K562 (cell line): ENCODE data around the gene ANKRD27. TPM values are rescaled to one million over a fixed set of nuclear protein-coding genes. Genes with fewer than 3 reads are reported as not detected.

Experiments used
- CBX3 ChIP-seq, 2 experiments: IDR thresholded peaks; 1 replicate in 1 of 2; 2 replicates in 1 of 2; pipeline ENCODE4 v1.6.1; 2012; ENCODE audit warnings: inconsistent platforms in 2 of 2, low read length in 2 of 2, borderline replicate concordance in 1 of 2, control low read depth in 1 of 2
- CHD4 ChIP-seq: fragments of 200-600 bp; sonication (generic); IDR thresholded peaks from 3 replicates; pipeline ENCODE4 v1.6.1; 2012; ENCODE audit warnings: low read depth, mild to moderate bottlenecking, mixed read lengths, low read length, inconsistent platforms; ENCODE audit not compliant: insufficient read depth, insufficient replicate concordance, poor library complexity, severe bottlenecking
- CSDE1 ChIP-seq, 2 experiments: fragments of 450-650 bp; IDR thresholded peaks; 2 replicates each; pipeline ENCODE4 v1.6.1; 2016; ENCODE audit warnings: mild to moderate bottlenecking in 1 of 2
- HLTF ChIP-seq: fragments of 450-650 bp; IDR thresholded peaks from 2 replicates; pipeline ENCODE4 v1.6.1; 2016
- HOXB6 ChIP-seq: fragments of 250-450 bp; sonication (Bioruptor Pico); IDR thresholded peaks from 2 replicates; pipeline ENCODE4 v1.5.1; 2022; ENCODE audit warnings: mild to moderate bottlenecking, borderline replicate concordance
- NFIX ChIP-seq: fragments of 250-450 bp; sonication (Bioruptor Pico); IDR thresholded peaks from 2 replicates; pipeline ENCODE4 v1.4.0; 2020; ENCODE audit warnings: low read depth, mild to moderate bottlenecking, moderate library complexity
- NRF1 ChIP-seq, 2 experiments: fragments of 450-650 bp; IDR thresholded peaks in 1 of 2; conservative IDR thresholded peaks in 1 of 2; 2 replicates each; pipeline ENCODE4 v1.6.1; 2014; ENCODE audit warnings: mild to moderate bottlenecking in 2 of 2
- PHB ChIP-seq: fragments of 250-450 bp; sonication (Bioruptor Pico); IDR thresholded peaks from 2 replicates; pipeline ENCODE4 v1.5.0; 2021
- PRPF4 ChIP-seq: fragments of 200-400 bp; formaldehyde crosslinking; IDR thresholded peaks from one replicate; pipeline ENCODE4 v1.6.1; 2017; ENCODE audit warnings: low read length, low read depth, mild to moderate bottlenecking; ENCODE audit not compliant: insufficient read depth, poor library complexity, severe bottlenecking
- RBM17 ChIP-seq: fragments of 200-400 bp; formaldehyde crosslinking; IDR thresholded peaks from 2 replicates; pipeline ENCODE4 v1.6.1; 2017; ENCODE audit warnings: low read depth, mild to moderate bottlenecking, low read length, borderline replicate concordance
- RBM22 ChIP-seq: fragments of 200-400 bp; formaldehyde crosslinking; IDR thresholded peaks from 2 replicates; pipeline ENCODE4 v1.6.1; 2018; ENCODE audit warnings: low read length, low read depth; ENCODE audit not compliant: poor library complexity, severe bottlenecking
- TAL1 ChIP-seq: fragments of 450-650 bp; IDR thresholded peaks from 2 replicates; pipeline ENCODE4 v1.6.1; 2016; ENCODE audit warnings: mild to moderate bottlenecking
- ZNF354B ChIP-seq: fragments of 250-450 bp; sonication (Bioruptor Pico); IDR thresholded peaks from 2 replicates; pipeline ENCODE4 v1.4.0; 2020
- ZNF717 ChIP-seq: fragments of 250-450 bp; sonication (Bioruptor Pico); IDR thresholded peaks from 2 replicates; pipeline ENCODE4 v1.5.0; 2021
- polyA plus RNA-seq, 8 experiments: library from polyadenylated mRNA; depleted of rRNA in 4 of 8; stranded (reverse) in 5 of 8; unstranded in 3 of 8; fragments of >200 nt; fragmentation: Nextera tagmentation in 2 of 8; fragmentation: Illumina TruSeq in 1 of 8; extraction: Ambion mirVana in 2 of 8; extraction: Trizol in 1 of 8; gene quantifications; 2 replicates each; pipeline versions ENCODE4 v1.2.1 to v1.2.3, GENCODE V29; 2011 to 2014; ENCODE audit warnings: inconsistent platforms in 1 of 8, missing spikeins in 1 of 8
- total RNA-seq, 7 experiments: library from RNA; depleted of rRNA in 6 of 7; stranded (reverse); fragments of >200 nt in 6 of 7; fragmentation: Illumina TruSeq in 2 of 7; extraction: Trizol in 2 of 7; gene quantifications; 2 replicates each; pipeline versions ENCODE4 v1.2.1 to v1.2.3, GENCODE V29; 2011 to 2021; ENCODE audit warnings: low replicate concordance in 1 of 7
- TF ChIP-seq, protein P1 (sequence below): fragments of 150-350 bp; conservative IDR thresholded peaks from 2 replicates; pipeline ENCODE4 v1.6.1; 2014; ENCODE audit warnings: low read length
- TF ChIP-seq, protein P2 (sequence below): fragments of 250-450 bp; sonication (Bioruptor Pico); IDR thresholded peaks from 2 replicates; pipeline ENCODE4 v1.8.0; 2022; ENCODE audit warnings: moderate library complexity, mild to moderate bottlenecking, inconsistent platforms
- TF ChIP-seq, protein P3 (sequence below): fragments of 250-450 bp; sonication (Bioruptor Pico); IDR thresholded peaks from 2 replicates; pipeline ENCODE4 v1.8.0; 2022; ENCODE audit warnings: moderate library complexity, mild to moderate bottlenecking, inconsistent platforms
- TF ChIP-seq, protein P4 (sequence below): sonication (generic); formaldehyde crosslinking; IDR thresholded peaks from 2 replicates; pipeline ENCODE4 v1.8.1; 2023; ENCODE audit warnings: mild to moderate bottlenecking, missing genetic modification reagents
- TF ChIP-seq, protein P5 (sequence below): fragments of 250-450 bp; sonication (Bioruptor Pico); IDR thresholded peaks from 2 replicates; pipeline ENCODE4 v1.5.0; 2021

ANKRD27 gene
- total and polyA plus RNA-seq, 9 of the 15 experiments (the other 6 are each of a cell fraction or from before 2014, with no cell fraction given), result 5.3 to 71.3 (median 54.2) TPM

DNA sequence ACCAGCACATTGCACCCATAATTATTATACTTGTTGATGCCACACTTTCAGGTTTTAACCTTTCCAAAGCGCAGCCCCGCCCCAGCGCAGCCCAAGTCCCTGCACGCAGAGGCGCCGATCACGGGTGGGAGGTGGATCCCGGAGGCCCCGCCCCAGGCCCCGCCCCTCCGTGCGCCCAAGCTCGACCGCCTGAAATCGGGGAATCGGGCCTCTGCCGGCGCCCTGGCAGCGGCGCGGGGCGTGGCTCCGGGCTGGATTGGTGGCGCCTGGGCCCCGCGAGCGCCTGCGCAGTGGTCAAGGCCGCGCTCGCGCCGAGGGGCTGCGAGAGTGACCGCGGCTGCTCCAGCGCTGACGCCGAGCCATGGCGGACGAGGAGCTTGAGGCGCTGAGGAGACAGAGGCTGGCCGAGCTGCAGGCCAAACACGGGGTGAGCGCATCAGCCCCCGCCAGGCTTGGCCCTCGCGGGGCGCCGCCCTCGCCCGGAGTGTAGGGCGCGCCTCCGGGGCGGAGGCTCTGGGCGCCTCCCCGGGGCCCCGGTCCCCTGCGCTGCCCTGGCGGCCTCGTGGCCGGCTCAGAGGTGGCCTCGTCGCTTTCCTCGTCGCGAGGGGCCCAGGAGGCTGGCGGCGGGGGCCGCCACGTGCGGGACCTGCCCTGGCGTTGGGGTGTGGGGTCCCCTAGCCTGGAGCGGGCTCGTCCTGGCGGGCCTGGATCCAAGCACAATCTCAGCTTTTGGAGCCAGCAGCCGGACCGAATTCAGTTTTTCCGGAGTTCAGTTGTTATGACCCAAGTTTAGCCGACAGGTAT lies 93.9 kb downstream of the ANKRD27 start, which contains the start of gene PDCD5 (continued):
- TF ChIP-seq, protein P1, sequence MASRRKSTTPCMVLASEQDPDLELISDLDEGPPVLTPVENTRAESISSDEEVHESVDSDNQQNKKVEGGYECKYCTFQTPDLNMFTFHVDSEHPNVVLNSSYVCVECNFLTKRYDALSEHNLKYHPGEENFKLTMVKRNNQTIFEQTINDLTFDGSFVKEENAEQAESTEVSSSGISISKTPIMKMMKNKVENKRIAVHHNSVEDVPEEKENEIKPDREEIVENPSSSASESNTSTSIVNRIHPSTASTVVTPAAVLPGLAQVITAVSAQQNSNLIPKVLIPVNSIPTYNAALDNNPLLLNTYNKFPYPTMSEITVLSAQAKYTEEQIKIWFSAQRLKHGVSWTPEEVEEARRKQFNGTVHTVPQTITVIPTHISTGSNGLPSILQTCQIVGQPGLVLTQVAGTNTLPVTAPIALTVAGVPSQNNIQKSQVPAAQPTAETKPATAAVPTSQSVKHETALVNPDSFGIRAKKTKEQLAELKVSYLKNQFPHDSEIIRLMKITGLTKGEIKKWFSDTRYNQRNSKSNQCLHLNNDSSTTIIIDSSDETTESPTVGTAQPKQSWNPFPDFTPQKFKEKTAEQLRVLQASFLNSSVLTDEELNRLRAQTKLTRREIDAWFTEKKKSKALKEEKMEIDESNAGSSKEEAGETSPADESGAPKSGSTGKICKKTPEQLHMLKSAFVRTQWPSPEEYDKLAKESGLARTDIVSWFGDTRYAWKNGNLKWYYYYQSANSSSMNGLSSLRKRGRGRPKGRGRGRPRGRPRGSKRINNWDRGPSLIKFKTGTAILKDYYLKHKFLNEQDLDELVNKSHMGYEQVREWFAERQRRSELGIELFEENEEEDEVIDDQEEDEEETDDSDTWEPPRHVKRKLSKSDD, result no peak
- TF ChIP-seq, protein P2, sequence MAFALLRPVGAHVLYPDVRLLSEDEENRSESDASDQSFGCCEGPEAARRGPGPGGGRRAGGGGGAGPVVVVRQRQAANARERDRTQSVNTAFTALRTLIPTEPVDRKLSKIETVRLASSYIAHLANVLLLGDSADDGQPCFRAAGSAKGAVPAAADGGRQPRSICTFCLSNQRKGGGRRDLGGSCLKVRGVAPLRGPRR (CRISPR knock-in tag), result no peak
- TF ChIP-seq CHD4, result no peak
- no peak for TF ChIP-seq ZNF717 (CRISPR knock-in tag)
- no peak for TF ChIP-seq NFIX
- TF ChIP-seq TAL1, result no peak
- TF ChIP-seq ZNF354B (CRISPR knock-in tag), result no peak
- no peak for TF ChIP-seq HOXB6 (CRISPR knock-in tag)
- TF ChIP-seq NRF1 (conservative IDR thresholded peaks at IDR 0.05 in 1 of 2, IDR thresholded peaks at IDR 0.05 in 1 of 2), result peak; percentile 96
- TF ChIP-seq HLTF, result no peak
- TF ChIP-seq PHB (CRISPR knock-in tag), result no peak; the same call in 1 of the 2 replicates
- peak; percentile 29 for TF ChIP-seq RBM22
- no peak for TF ChIP-seq PRPF4
- TF ChIP-seq, protein P3, sequence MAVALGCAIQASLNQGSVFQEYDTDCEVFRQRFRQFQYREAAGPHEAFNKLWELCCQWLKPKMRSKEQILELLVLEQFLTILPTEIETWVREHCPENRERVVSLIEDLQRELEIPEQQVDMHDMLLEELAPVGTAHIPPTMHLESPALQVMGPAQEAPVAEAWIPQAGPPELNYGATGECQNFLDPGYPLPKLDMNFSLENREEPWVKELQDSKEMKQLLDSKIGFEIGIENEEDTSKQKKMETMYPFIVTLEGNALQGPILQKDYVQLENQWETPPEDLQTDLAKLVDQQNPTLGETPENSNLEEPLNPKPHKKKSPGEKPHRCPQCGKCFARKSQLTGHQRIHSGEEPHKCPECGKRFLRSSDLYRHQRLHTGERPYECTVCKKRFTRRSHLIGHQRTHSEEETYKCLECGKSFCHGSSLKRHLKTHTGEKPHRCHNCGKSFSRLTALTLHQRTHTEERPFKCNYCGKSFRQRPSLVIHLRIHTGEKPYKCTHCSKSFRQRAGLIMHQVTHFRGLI (CRISPR knock-in tag), result no peak
- no peak for TF ChIP-seq CSDE1 (IDR thresholded peaks at IDR 0.05)
- no peak for TF ChIP-seq RBM17
- TF ChIP-seq, protein P4, sequence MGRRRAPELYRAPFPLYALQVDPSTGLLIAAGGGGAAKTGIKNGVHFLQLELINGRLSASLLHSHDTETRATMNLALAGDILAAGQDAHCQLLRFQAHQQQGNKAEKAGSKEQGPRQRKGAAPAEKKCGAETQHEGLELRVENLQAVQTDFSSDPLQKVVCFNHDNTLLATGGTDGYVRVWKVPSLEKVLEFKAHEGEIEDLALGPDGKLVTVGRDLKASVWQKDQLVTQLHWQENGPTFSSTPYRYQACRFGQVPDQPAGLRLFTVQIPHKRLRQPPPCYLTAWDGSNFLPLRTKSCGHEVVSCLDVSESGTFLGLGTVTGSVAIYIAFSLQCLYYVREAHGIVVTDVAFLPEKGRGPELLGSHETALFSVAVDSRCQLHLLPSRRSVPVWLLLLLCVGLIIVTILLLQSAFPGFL (CRISPR knock-in tag), result no peak
- TF ChIP-seq, protein P5, sequence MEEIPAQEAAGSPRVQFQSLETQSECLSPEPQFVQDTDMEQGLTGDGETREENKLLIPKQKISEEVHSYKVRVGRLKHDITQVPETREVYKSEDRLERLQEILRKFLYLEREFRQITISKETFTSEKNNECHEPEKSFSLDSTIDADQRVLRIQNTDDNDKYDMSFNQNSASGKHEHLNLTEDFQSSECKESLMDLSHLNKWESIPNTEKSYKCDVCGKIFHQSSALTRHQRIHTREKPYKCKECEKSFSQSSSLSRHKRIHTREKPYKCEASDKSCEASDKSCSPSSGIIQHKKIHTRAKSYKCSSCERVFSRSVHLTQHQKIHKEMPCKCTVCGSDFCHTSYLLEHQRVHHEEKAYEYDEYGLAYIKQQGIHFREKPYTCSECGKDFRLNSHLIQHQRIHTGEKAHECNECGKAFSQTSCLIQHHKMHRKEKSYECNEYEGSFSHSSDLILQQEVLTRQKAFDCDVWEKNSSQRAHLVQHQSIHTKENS (CRISPR knock-in tag), result no peak
- TF ChIP-seq CBX3 (IDR thresholded peaks at IDR 0.05; ENCODE audit: borderline replicate concordance in 1 of 2, low read length in 2 of 2), result no peak
